DND-41 (cell line): ENCODE data around the gene LSP1.
A peak's percentile ranks its signal among the peaks of the same experiment; 100 is the strongest.

Experiments used
- ATAC-seq: fragments of 200-7000 bp; cut with Tn5 transposase; 3 replicates; pipeline ENCODE4 v1.9.1; 2021; ENCODE audit warnings: low read depth; ENCODE audit not compliant: insufficient read depth
- DNase-seq: peaks from one replicate; pipeline ENCODE4 v3.0.0-alpha.2; 2020
- H2AFZ ChIP-seq: 2 replicates; pipeline ENCODE4 v1.6.0; 2012; ENCODE audit warnings: low read depth, low read length
- H3K27ac ChIP-seq: 2 replicates; pipeline ENCODE4 v1.5.1; 2012; ENCODE audit warnings: low read length, inconsistent platforms
- H3K27me3 ChIP-seq: fragments of 200-600 bp; sonication (generic); 2 replicates; pipeline ENCODE4 v1.6.0; 2012; ENCODE audit warnings: low read length, mild to moderate bottlenecking, inconsistent platforms; ENCODE audit not compliant: insufficient read depth, poor library complexity
- H3K36me3 ChIP-seq: 2 replicates; pipeline ENCODE4 v1.5.1; 2012; ENCODE audit warnings: low read length, inconsistent platforms; ENCODE audit not compliant: insufficient read depth
- H3K4me1 ChIP-seq: 2 replicates; pipeline ENCODE4 v1.5.1; 2012; ENCODE audit warnings: mild to moderate bottlenecking, low read length; ENCODE audit not compliant: insufficient read depth
- H3K4me2 ChIP-seq: 2 replicates; pipeline ENCODE4 v1.6.0; 2012; ENCODE audit warnings: mild to moderate bottlenecking, moderate library complexity, low read length, inconsistent platforms; ENCODE audit not compliant: insufficient read depth
- H3K4me3 ChIP-seq, 2 experiments: fragments of 200-600 bp in 1 of 2; shearing (Covaris generic) in 1 of 2; 2 replicates each; pipeline ENCODE4 v1.5.1; 2012 to 2016; ENCODE audit warnings: inconsistent platforms in 2 of 2, low read length in 2 of 2, mild to moderate bottlenecking in 2 of 2, low read depth in 1 of 2, moderate library complexity in 1 of 2
- H3K79me2 ChIP-seq: 2 replicates; pipeline ENCODE4 v1.6.0; 2012; ENCODE audit warnings: low read length, inconsistent platforms; ENCODE audit not compliant: insufficient read depth
- H3K9ac ChIP-seq: 2 replicates; pipeline ENCODE4 v1.6.0; 2012; ENCODE audit warnings: low read depth, mild to moderate bottlenecking, inconsistent platforms, low read length, moderate library complexity
- H3K9me3 ChIP-seq: 2 replicates; pipeline ENCODE4 v1.5.1; 2012; ENCODE audit warnings: low read length, moderate library complexity, mild to moderate bottlenecking, inconsistent platforms; ENCODE audit not compliant: insufficient read depth, severe bottlenecking
- H4K20me1 ChIP-seq: 2 replicates; pipeline ENCODE4 v1.6.0; 2012; ENCODE audit warnings: low read length; ENCODE audit not compliant: insufficient read depth
- EZH2 ChIP-seq: IDR thresholded peaks from 3 replicates; pipeline ENCODE4 v1.6.1; 2012; ENCODE audit warnings: borderline replicate concordance, low read depth, mild to moderate bottlenecking, moderate library complexity, low read length, inconsistent platforms; ENCODE audit not compliant: severe bottlenecking
- TF ChIP-seq, protein P1 (sequence below): IDR thresholded peaks from 2 replicates; pipeline ENCODE4 v1.5.1; 2012; ENCODE audit warnings: borderline replicate concordance, low read length, moderate library complexity, mild to moderate bottlenecking; ENCODE audit not compliant: poor library complexity, severe bottlenecking; ENCODE audit errors: extremely low read depth

Gene LSP1

DNA sequence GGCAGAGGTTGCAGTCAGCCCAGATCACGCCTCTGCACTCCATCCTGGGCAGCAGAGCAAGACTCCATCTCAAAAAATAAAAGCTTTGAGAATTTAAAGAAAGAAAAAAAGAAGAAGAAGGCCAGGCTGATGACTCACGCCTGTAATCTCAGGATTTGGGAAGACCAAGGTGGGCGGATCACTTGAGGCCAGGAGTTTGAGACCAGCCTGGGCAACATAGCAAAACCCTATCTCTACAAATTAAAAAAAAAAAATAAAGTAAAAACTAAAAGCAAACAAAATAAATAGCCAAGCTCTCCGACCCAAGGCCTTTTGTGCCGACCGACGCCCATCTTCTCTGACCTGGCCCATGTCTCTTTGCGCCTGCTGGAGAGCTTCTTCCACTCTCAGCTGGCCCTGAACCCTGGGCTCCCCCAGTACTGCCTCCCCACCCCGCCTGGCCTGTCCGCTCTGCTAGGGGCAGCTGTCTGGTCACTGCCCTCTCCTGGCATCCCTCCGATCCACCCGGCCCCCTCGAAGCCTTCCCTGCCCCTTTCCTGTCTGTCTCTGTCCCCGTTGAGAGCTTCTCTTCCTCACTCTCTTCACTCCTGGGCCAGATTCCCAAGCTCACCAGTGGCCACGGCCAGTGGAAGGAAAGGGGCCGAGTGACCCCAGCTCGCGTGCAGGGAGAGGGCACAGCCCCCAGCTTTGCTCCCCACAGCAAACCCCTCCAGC, 4.8 kb upstream of the LSP1 start:
- Histone ChIP-seq H3K27ac (no peak overlapping the region), H3K4me2 (no peak overlapping the region), H3K4me1 (peaks cover 15% of the 10 kb centered on the region), H3K27me3 (peaks cover 6% of the 10 kb centered on the region), H3K79me2 (0 out of 2 replicates have a peak, but pooled peaks cover 1% of the 10 kb centered on the region), H3K4me3 (no peak overlapping the region), H3K36me3 (no peaks in the 10 kb centered on the region), H4K20me1 (no peaks in the 10 kb centered on the region; the same call in 1 of the 2 replicates), H3K9ac (no peak overlapping the region), H2AFZ (no peak overlapping the region), H3K9me3 (no peaks in the 10 kb centered on the region)
- no peak for TF ChIP-seq EZH2
- TF ChIP-seq, protein P1, sequence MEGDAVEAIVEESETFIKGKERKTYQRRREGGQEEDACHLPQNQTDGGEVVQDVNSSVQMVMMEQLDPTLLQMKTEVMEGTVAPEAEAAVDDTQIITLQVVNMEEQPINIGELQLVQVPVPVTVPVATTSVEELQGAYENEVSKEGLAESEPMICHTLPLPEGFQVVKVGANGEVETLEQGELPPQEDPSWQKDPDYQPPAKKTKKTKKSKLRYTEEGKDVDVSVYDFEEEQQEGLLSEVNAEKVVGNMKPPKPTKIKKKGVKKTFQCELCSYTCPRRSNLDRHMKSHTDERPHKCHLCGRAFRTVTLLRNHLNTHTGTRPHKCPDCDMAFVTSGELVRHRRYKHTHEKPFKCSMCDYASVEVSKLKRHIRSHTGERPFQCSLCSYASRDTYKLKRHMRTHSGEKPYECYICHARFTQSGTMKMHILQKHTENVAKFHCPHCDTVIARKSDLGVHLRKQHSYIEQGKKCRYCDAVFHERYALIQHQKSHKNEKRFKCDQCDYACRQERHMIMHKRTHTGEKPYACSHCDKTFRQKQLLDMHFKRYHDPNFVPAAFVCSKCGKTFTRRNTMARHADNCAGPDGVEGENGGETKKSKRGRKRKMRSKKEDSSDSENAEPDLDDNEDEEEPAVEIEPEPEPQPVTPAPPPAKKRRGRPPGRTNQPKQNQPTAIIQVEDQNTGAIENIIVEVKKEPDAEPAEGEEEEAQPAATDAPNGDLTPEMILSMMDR: no peak
- ATAC-seq: no peak
- DNase-seq: no peak

GRCh38 chr11:1848640-1849430, 4.0 kb upstream of the LSP1 start:
- Histone ChIP-seq H4K20me1 (no peaks in the 10 kb centered on the region; the same call in 1 of the 2 replicates), H2AFZ (no peak overlapping the region), H3K27me3 (peaks cover 6% of the 10 kb centered on the region), H3K36me3 (no peaks in the 10 kb centered on the region; the same call in 1 of the 2 replicates), H3K9me3 (no peaks in the 10 kb centered on the region), H3K9ac (no peak overlapping the region), H3K27ac (no peak overlapping the region), H3K4me2 (no peak overlapping the region), H3K4me3 (no peak overlapping the region), H3K79me2 (0 out of 2 replicates have a peak, but pooled peaks cover 4% of the 10 kb centered on the region), H3K4me1 (peaks cover 23% of the 10 kb centered on the region)
- DNase-seq (no peak), ATAC-seq (no peak)
- no peak for TF ChIP-seq EZH2
- TF ChIP-seq, protein P1: no peak

GRCh38 chr11:1851468-1852180, 1.3 kb upstream of the LSP1 start:
- Histone ChIP-seq H4K20me1 (peaks cover 3% of the 10 kb centered on the region; the same call in 1 of the 2 replicates), H3K9ac (peak overlapping the region; percentile 62; the same call in 1 of the 2 replicates), H3K27me3 (no peaks in the 10 kb centered on the region), H3K79me2 (peaks cover 4% of the 10 kb centered on the region; the same call in 1 of the 2 replicates), H2AFZ (no peak overlapping the region), H3K27ac (peak overlapping the region; percentile 70; the same call in 1 of the 2 replicates), H3K4me3 (no peak overlapping the region), H3K4me2 (no peak overlapping the region), H3K9me3 (no peaks in the 10 kb centered on the region), H3K36me3 (no peaks in the 10 kb centered on the region; the same call in 1 of the 2 replicates), H3K4me1 (peaks cover 24% of the 10 kb centered on the region)
- ATAC-seq (no peak), DNase-seq (no peak)
- TF ChIP-seq EZH2: no peak
- TF ChIP-seq, protein P1: no peak
